Activated CD4-positive, alpha-beta T cell treated with anti-CD3 and anti-CD28 coated beads, Interleukin-2, amount 50 U/mL, for 48 hours (primary cell): ENCODE data around the gene C18orf63.
A peak's percentile ranks its signal among the peaks of the same experiment; 100 is the strongest.
"Not testable (repeated sequence)": the region's sequence is repeated elsewhere in the genome, so short reads cannot be mapped to it uniquely, and the experiment has no call there.

ENCODE experiments used
- DNase-seq, 2 experiments: peaks; one replicate each; pipeline ENCODE4 v3.0.0-alpha.2; 2020

Gene C18orf63

GRCh38 chr18:74286856-74287255 lies 28.8 kb upstream of the C18orf63 start:
- no peak for DNase-seq

GRCh38 chr18:74288041-74288440 lies 27.6 kb upstream of the C18orf63 start:
- DNase-seq: no peak

- no peak for DNase-seq
Measured at GRCh38 chr18:74288730-74289129, 26.9 kb upstream of the C18orf63 start.

- DNase-seq: no peak
Measured at GRCh38 chr18:74289137-74289536, 26.5 kb upstream of the C18orf63 start.

- DNase-seq: no peak
Measured at GRCh38 chr18:74290021-74290420, 25.6 kb upstream of the C18orf63 start.

GRCh38 chr18:74290794-74291471 lies 24.7 kb upstream of the C18orf63 start:
- DNase-seq: peak in 1 of 2 experiments; percentile 14

GRCh38 chr18:74291472-74291770 lies 24.2 kb upstream of the C18orf63 start:
- DNase-seq: no peak

- peak; percentile 98 for DNase-seq
Measured at GRCh38 chr18:74291771-74292540, 23.7 kb upstream of the C18orf63 start, which contains the start of gene CYB5A. Gene CYB5A (minus strand): TSS chr18:74291963. CDS start chr18:74291875, 88 bp downstream.

- DNase-seq: no peak
Measured at GRCh38 chr18:74292541-74292858, 23.1 kb upstream of the C18orf63 start.

GRCh38 chr18:74292982-74293381 lies 22.7 kb upstream of the C18orf63 start:
- not testable (repeated sequence) for DNase-seq

- DNase-seq: no peak
Measured at GRCh38 chr18:74294526-74294925, 21.1 kb upstream of the C18orf63 start.

GRCh38 chr18:74299162-74299561 lies 16.5 kb upstream of the C18orf63 start:
- DNase-seq: no peak

- no peak for DNase-seq
Measured at GRCh38 chr18:74299746-74300145, 15.9 kb upstream of the C18orf63 start.

GRCh38 chr18:74303306-74303705 lies 12.3 kb upstream of the C18orf63 start:
- DNase-seq: no peak

GRCh38 chr18:74303936-74304335 lies 11.7 kb upstream of the C18orf63 start:
- DNase-seq: no peak

- no peak for DNase-seq
Measured at GRCh38 chr18:74310411-74310810, 5.2 kb upstream of the C18orf63 start.

- DNase-seq: no peak
Measured at GRCh38 chr18:74311000-74311399, 4.6 kb upstream of the C18orf63 start.

GRCh38 chr18:74314759-74315463 lies 728 bp upstream of the C18orf63 start:
- no peak for DNase-seq

- DNase-seq: no peak
Measured at GRCh38 chr18:74316257-74317170, 875 bp downstream of the C18orf63 start.

GRCh38 chr18:74326231-74326630 lies 10.6 kb downstream of the C18orf63 start:
- no peak for DNase-seq

GRCh38 chr18:74326791-74327190 lies 11.2 kb downstream of the C18orf63 start:
- not testable (repeated sequence) for DNase-seq

- no peak for DNase-seq
Measured at GRCh38 chr18:74328206-74328605, 12.6 kb downstream of the C18orf63 start.

GRCh38 chr18:74329688-74330205 lies 14.1 kb downstream of the C18orf63 start:
- DNase-seq: no peak
